IMR-90 (cell line): ENCODE measurements around the gene SPHK1.

Experiments
- FOS ChIP-seq: fragments of 150-350 bp; IDR thresholded peaks from 2 replicates; pipeline ENCODE4 v1.6.1; 2016; ENCODE audit warnings: low read depth, low read length
- RAD21 ChIP-seq: IDR thresholded peaks from 2 replicates; pipeline ENCODE4 v1.6.1; 2012; ENCODE audit warnings: low read length, improper control_type of control experiment
- SMC3 ChIP-seq: fragments of 150-350 bp; IDR thresholded peaks from 2 replicates; pipeline ENCODE4 v1.6.1; 2016; ENCODE audit warnings: low read depth, mild to moderate bottlenecking, antibody characterized with exemption, low read length, moderate library complexity
- TF ChIP-seq, protein P1 (sequence below): conservative IDR thresholded peaks from 2 replicates; pipeline ENCODE4 v1.5.1; 2012; ENCODE audit warnings: mild to moderate bottlenecking, low read depth, low read length, improper control_type of control experiment

GRCh38 chr17:76336756-76337412 lies 47.5 kb upstream of the SPHK1 start:
- TF ChIP-seq, protein P1, sequence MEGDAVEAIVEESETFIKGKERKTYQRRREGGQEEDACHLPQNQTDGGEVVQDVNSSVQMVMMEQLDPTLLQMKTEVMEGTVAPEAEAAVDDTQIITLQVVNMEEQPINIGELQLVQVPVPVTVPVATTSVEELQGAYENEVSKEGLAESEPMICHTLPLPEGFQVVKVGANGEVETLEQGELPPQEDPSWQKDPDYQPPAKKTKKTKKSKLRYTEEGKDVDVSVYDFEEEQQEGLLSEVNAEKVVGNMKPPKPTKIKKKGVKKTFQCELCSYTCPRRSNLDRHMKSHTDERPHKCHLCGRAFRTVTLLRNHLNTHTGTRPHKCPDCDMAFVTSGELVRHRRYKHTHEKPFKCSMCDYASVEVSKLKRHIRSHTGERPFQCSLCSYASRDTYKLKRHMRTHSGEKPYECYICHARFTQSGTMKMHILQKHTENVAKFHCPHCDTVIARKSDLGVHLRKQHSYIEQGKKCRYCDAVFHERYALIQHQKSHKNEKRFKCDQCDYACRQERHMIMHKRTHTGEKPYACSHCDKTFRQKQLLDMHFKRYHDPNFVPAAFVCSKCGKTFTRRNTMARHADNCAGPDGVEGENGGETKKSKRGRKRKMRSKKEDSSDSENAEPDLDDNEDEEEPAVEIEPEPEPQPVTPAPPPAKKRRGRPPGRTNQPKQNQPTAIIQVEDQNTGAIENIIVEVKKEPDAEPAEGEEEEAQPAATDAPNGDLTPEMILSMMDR, result no peak
- no peak for TF ChIP-seq SMC3
- TF ChIP-seq RAD21, result no peak
- no peak for TF ChIP-seq FOS
